Mesenchymal stem cell (in vitro differentiated cells and primary cell): Measurements from ENCODE around the gene FERMT2.
A peak's percentile ranks its signal among the peaks of the same experiment; 100 is the strongest.

Experiments
- DNase-seq: peaks from one replicate; pipeline ENCODE4 v3.0.0-alpha.2; 2013
- H2AFZ ChIP-seq: one replicate; pipeline ENCODE4 v1.6.1; 2013; ENCODE audit warnings: low read depth, mild to moderate bottlenecking, control low read depth, inconsistent platforms, low read length, moderate library complexity
- H2AK5ac ChIP-seq: 2 replicates; pipeline ENCODE4 v1.6.1; 2013; ENCODE audit warnings: low read length, moderate library complexity, mild to moderate bottlenecking, inconsistent platforms; ENCODE audit not compliant: severe bottlenecking
- H2BK120ac ChIP-seq: one replicate; pipeline ENCODE4 v1.6.1; 2013; ENCODE audit warnings: low read depth, mild to moderate bottlenecking, inconsistent platforms, low read length, moderate library complexity
- H2BK12ac ChIP-seq, 2 experiments: one replicate each; pipeline ENCODE4 v1.6.1; 2013; ENCODE audit warnings: inconsistent platforms in 2 of 2, low read length in 2 of 2, mild to moderate bottlenecking in 2 of 2, moderate library complexity in 2 of 2, control low read depth in 1 of 2
- H2BK15ac ChIP-seq: one replicate; pipeline ENCODE4 v1.6.1; 2013; ENCODE audit warnings: mild to moderate bottlenecking, low read depth, inconsistent platforms; ENCODE audit not compliant: poor library complexity, severe bottlenecking
- H2BK5ac ChIP-seq: 2 replicates; pipeline ENCODE4 v1.6.1; 2013; ENCODE audit warnings: low read depth, mild to moderate bottlenecking, low read length, control low read depth, inconsistent platforms; ENCODE audit not compliant: poor library complexity, severe bottlenecking
- H3K14ac ChIP-seq, 2 experiments: one replicate each; pipeline ENCODE4 v1.6.1; 2013; ENCODE audit warnings: inconsistent platforms in 2 of 2, low read length in 2 of 2, control low read depth in 1 of 2, mild to moderate bottlenecking in 1 of 2, moderate library complexity in 1 of 2
- H3K18ac ChIP-seq, 2 experiments: one replicate each; pipeline ENCODE4 v1.6.1; 2013; ENCODE audit warnings: inconsistent platforms in 2 of 2, low read length in 2 of 2, control low read depth in 1 of 2, low read depth in 1 of 2, mild to moderate bottlenecking in 1 of 2
- H3K23ac ChIP-seq, 2 experiments: one replicate each; pipeline ENCODE4 v1.6.1; 2013; ENCODE audit warnings: inconsistent platforms in 2 of 2, low read length in 2 of 2, mild to moderate bottlenecking in 2 of 2, moderate library complexity in 2 of 2, control low read depth in 1 of 2
- H3K27ac ChIP-seq: 2 replicates; pipeline ENCODE4 v1.5.1; 2013; ENCODE audit warnings: mild to moderate bottlenecking, moderate library complexity, low read length, control low read depth, inconsistent platforms; ENCODE audit not compliant: poor library complexity, severe bottlenecking
- H3K27me3 ChIP-seq, 2 experiments: 2 replicates each; pipeline versions ENCODE4 v1.6.1 to v1.7.0; 2013; ENCODE audit warnings: low read length in 2 of 2, mild to moderate bottlenecking in 2 of 2, moderate library complexity in 2 of 2, control low read depth in 1 of 2, inconsistent platforms in 1 of 2; ENCODE audit not compliant: control insufficient read depth in 1 of 2, insufficient read depth in 1 of 2
- H3K36me3 ChIP-seq, 2 experiments: 2 replicates each; pipeline versions ENCODE4 v1.6.1 to v1.7.0; 2013; ENCODE audit warnings: low read length in 2 of 2, control low read depth in 1 of 2, inconsistent platforms in 1 of 2, low read depth in 1 of 2, mild to moderate bottlenecking in 1 of 2; ENCODE audit not compliant: insufficient read depth in 2 of 2, control insufficient read depth in 1 of 2
- H3K4ac ChIP-seq, 2 experiments: one replicate each; pipeline ENCODE4 v1.6.1; 2013; ENCODE audit warnings: inconsistent platforms in 2 of 2, low read length in 2 of 2, mild to moderate bottlenecking in 2 of 2, moderate library complexity in 2 of 2, control low read depth in 1 of 2, low read depth in 1 of 2
- H3K4me1 ChIP-seq: 2 replicates; pipeline ENCODE4 v1.6.1; 2013; ENCODE audit warnings: low read depth, low read length, control low read depth; ENCODE audit not compliant: control insufficient read depth, insufficient read depth
- H3K4me2 ChIP-seq: 2 replicates; pipeline ENCODE4 v1.6.1; 2013; ENCODE audit warnings: low read length, mild to moderate bottlenecking, inconsistent platforms; ENCODE audit not compliant: poor library complexity, severe bottlenecking
- H3K4me3 ChIP-seq, 2 experiments: 2 replicates each; pipeline versions ENCODE4 v1.5.1 to v1.7.0; 2013; ENCODE audit warnings: low read length in 2 of 2, mild to moderate bottlenecking in 2 of 2, control low read depth in 1 of 2, low read depth in 1 of 2; ENCODE audit not compliant: insufficient read depth in 1 of 2
- H3K79me1 ChIP-seq: replicated peaks from 2 replicates; pipeline ENCODE4 v1.6.1; 2013; ENCODE audit warnings: mild to moderate bottlenecking, control low read depth, low read length, inconsistent platforms; ENCODE audit not compliant: poor library complexity, severe bottlenecking
- H3K9ac ChIP-seq: 2 replicates; pipeline ENCODE4 v1.7.0; 2013; ENCODE audit warnings: mild to moderate bottlenecking, low read length, moderate library complexity
- H3K9me3 ChIP-seq: 2 replicates; pipeline ENCODE4 v1.7.0; 2013; ENCODE audit warnings: mild to moderate bottlenecking, low read length; ENCODE audit not compliant: control insufficient read depth
- H4K8ac ChIP-seq: one replicate; pipeline ENCODE4 v1.6.1; 2013; ENCODE audit warnings: inconsistent platforms, mild to moderate bottlenecking, low read length, moderate library complexity
- H4K91ac ChIP-seq: one replicate; pipeline ENCODE4 v1.6.1; 2013; ENCODE audit warnings: mild to moderate bottlenecking, low read length, inconsistent platforms
- WGBS: methylation state at CpG from one replicate; pipeline ENCODE4 v1.1.7; 2013; ENCODE audit warnings: mixed read lengths; 5-methylcytosine and 5-hydroxymethylcytosine counted together

Gene FERMT2

GRCh38 chr14:52929192-52929807 is 21.6 kb downstream of the FERMT2 start:
- Histone ChIP-seq H3K14ac (no peak overlapping the region), H3K4me2 (no peak overlapping the region), H2BK12ac (no peak overlapping the region), H3K18ac (no peak overlapping the region), H2BK120ac (no peak overlapping the region), H3K4me3 (no peak overlapping the region), H3K79me1 (peaks cover 1% of the 10 kb centered on the region), H2AFZ (no peak overlapping the region), H3K9ac (no peak overlapping the region), H4K91ac (no peak overlapping the region), H4K8ac (no peak overlapping the region), H3K36me3 (no peaks in the 10 kb centered on the region), H3K9me3 (no peaks in the 10 kb centered on the region), H3K27me3 (no peaks in the 10 kb centered on the region), H3K23ac (no peak overlapping the region), H2AK5ac (no peak overlapping the region), H2BK5ac (no peak overlapping the region), H3K4me1 (peaks cover 5% of the 10 kb centered on the region), H2BK15ac (no peak overlapping the region), H3K27ac (no peak overlapping the region), H3K4ac (no peak overlapping the region)
- DNase-seq, result no peak
- WGBS, result 99% methylated on average over 4 of the region's 4 CpGs

GRCh38 chr14:52926953-52927352 is 23.9 kb downstream of the FERMT2 start:
- peak overlapping the region; percentile 50 for H3K9ac ChIP-seq
- no peaks in the 10 kb centered on the region for H3K27me3 ChIP-seq
- H3K79me1 ChIP-seq, result no peaks in the 10 kb centered on the region
- H4K8ac ChIP-seq, result no peak overlapping the region
- H3K23ac ChIP-seq, result no peak overlapping the region
- no peak overlapping the region for H2AK5ac ChIP-seq
- no peak overlapping the region for H3K4me3 ChIP-seq
- no peak overlapping the region for H2BK12ac ChIP-seq
- DNase-seq, result peak; percentile 52
- no peak overlapping the region for H2BK120ac ChIP-seq
- no peak overlapping the region for H3K14ac ChIP-seq
- H3K4ac ChIP-seq, result no peak overlapping the region
- H3K27ac ChIP-seq, result no peak overlapping the region
- peaks cover 10% of the 10 kb centered on the region for H3K4me1 ChIP-seq
- no peak overlapping the region for H2BK5ac ChIP-seq
- H4K91ac ChIP-seq, result no peak overlapping the region
- H3K9me3 ChIP-seq, result no peaks in the 10 kb centered on the region
- no peak overlapping the region for H2BK15ac ChIP-seq
- H3K36me3 ChIP-seq, result no peaks in the 10 kb centered on the region
- H3K18ac ChIP-seq, result no peak overlapping the region
- no peak overlapping the region for H3K4me2 ChIP-seq
- 95% methylated on average over 2 of the region's 3 CpGs for WGBS
- no peak overlapping the region for H2AFZ ChIP-seq

- no peak overlapping the region for H3K4me3 ChIP-seq
- no peak overlapping the region for H3K9ac ChIP-seq
- H3K18ac ChIP-seq, result peak overlapping the region in 1 of 2 experiments; percentile 57
- no peaks in the 10 kb centered on the region for H3K27me3 ChIP-seq
- H3K4ac ChIP-seq, result peak overlapping the region in 1 of 2 experiments; percentile 57
- H3K9me3 ChIP-seq, result no peaks in the 10 kb centered on the region
- H2BK120ac ChIP-seq, result no peak overlapping the region
- H2AK5ac ChIP-seq, result peak overlapping the region; percentile 52
- no peak overlapping the region for H2BK12ac ChIP-seq
- H2AFZ ChIP-seq, result no peak overlapping the region
- no peak overlapping the region for H3K27ac ChIP-seq
- no peak overlapping the region for H3K4me2 ChIP-seq
- peak overlapping the region in 1 of 2 experiments; percentile 18 for H3K14ac ChIP-seq
- DNase-seq, result no peak
- H3K79me1 ChIP-seq, result no peaks in the 10 kb centered on the region
- WGBS, result 79% methylated on average over 2 of the region's 3 CpGs
- no peak overlapping the region for H2BK5ac ChIP-seq
- H2BK15ac ChIP-seq, result no peak overlapping the region
- peaks cover 0 to 2% of the 10 kb centered on the region in 2 experiments for H3K36me3 ChIP-seq
- H4K91ac ChIP-seq, result no peak overlapping the region
- no peak overlapping the region for H4K8ac ChIP-seq
- peak overlapping the region in 1 of 2 experiments; percentile 72 for H3K23ac ChIP-seq
- H3K4me1 ChIP-seq, result peaks cover 17% of the 10 kb centered on the region
Observed at GRCh38 chr14:52923902-52924575, 26.8 kb downstream of the FERMT2 start.

GRCh38 chr14:52922656-52923055 is 28.2 kb downstream of the FERMT2 start:
- WGBS, result no CpG with 5 or more reads among the region's 4 CpGs

More at GRCh38 chr14:52922656-52923055, 28.2 kb downstream of the FERMT2 start:
- Histone ChIP-seq H3K4me3 (no peak overlapping the region), H2BK5ac (no peak overlapping the region), H3K27me3 (no peaks in the 10 kb centered on the region), H4K91ac (no peak overlapping the region), H3K4me1 (peaks cover 18% of the 10 kb centered on the region), H2AFZ (no peak overlapping the region), H3K4ac (no peak overlapping the region), H2BK120ac (no peak overlapping the region), H3K23ac (no peak overlapping the region), H3K14ac (no peak overlapping the region), H2BK12ac (no peak overlapping the region), H3K36me3 (peaks cover 0 to 10% of the 10 kb centered on the region in 2 experiments), H3K79me1 (no peaks in the 10 kb centered on the region), H2AK5ac (no peak overlapping the region), H2BK15ac (no peak overlapping the region), H3K9me3 (no peaks in the 10 kb centered on the region), H3K27ac (peak overlapping the region; percentile 70), H4K8ac (no peak overlapping the region), H3K9ac (no peak overlapping the region), H3K4me2 (no peak overlapping the region), H3K18ac (no peak overlapping the region)
- DNase-seq, result peak; percentile 58
